ENCODE measurements around the gene FOXO3B. TPM values are rescaled to one million over a fixed set of nuclear protein-coding genes. Genes with fewer than 3 reads are reported as not detected.
A peak's percentile ranks its signal among the peaks of the same experiment; 100 is the strongest.
"Not testable (repeated sequence)": the region's sequence is repeated elsewhere in the genome, so short reads cannot be mapped to it uniquely, and the experiment has no call there.

The FOXO3B gene
- total and polyA plus RNA-seq, 7 experiments from 2014 or later: 2.4 to 9.6 (median 4.5) TPM

- H3K4me3 ChIP-seq (ENCODE audit: low read length); H3K4me3 Mint-ChIP-seq; H3K9me3 ChIP-seq (ENCODE audit: control insufficient read depth in 2 of 3, low read length in 3 of 3); H3K27ac Mint-ChIP-seq; H3K27me3 ChIP-seq (ENCODE audit: control insufficient read depth in 2 of 2, insufficient read depth in 2 of 2, low read length in 2 of 2); H3K27me3 Mint-ChIP-seq; H3K9me3 Mint-ChIP-seq; intact Hi-C loops (cut with micrococcal nuclease); H3K4me1 ChIP-seq (ENCODE audit: control insufficient read depth in 2 of 2, insufficient read depth in 2 of 2, low read length in 2 of 2); H3K4me1 Mint-ChIP-seq; POLR2A ChIA-PET; H3K27ac ChIP-seq (ENCODE audit: low read depth, low read length); H3K36me3 Mint-ChIP-seq; H3K36me3 ChIP-seq (ENCODE audit: control insufficient read depth in 2 of 3, insufficient read depth in 3 of 3, low read length in 3 of 3): not testable (repeated sequence)
- CTCF ChIA-PET: interaction anchor here (0.6 kb wide), 1 partner anchor 86 kb away, joined by 3 read pairs; no protein-coding TSS in a partner anchor
- ATAC-seq (peak; percentile 86), DNase-seq (peak; percentile 28 to 64 (median 51))
Measured at GRCh38 chr17:18712354-18712999, 30.4 kb upstream of the FOXO3B start.

- H3K27me3 ChIP-seq (ENCODE audit: control insufficient read depth in 2 of 2, insufficient read depth in 2 of 2, low read length in 2 of 2); H3K4me3 Mint-ChIP-seq; H3K4me1 Mint-ChIP-seq; H3K27ac Mint-ChIP-seq; ATAC-seq; H3K4me3 ChIP-seq (ENCODE audit: low read length); POLR2A ChIA-PET; H3K27me3 Mint-ChIP-seq; DNase-seq; CTCF ChIA-PET; H3K9me3 Mint-ChIP-seq; H3K36me3 ChIP-seq (ENCODE audit: control insufficient read depth in 2 of 3, insufficient read depth in 3 of 3, low read length in 3 of 3); H3K9me3 ChIP-seq (ENCODE audit: control insufficient read depth in 2 of 3, low read length in 3 of 3); H3K36me3 Mint-ChIP-seq; H3K4me1 ChIP-seq (ENCODE audit: control insufficient read depth in 2 of 2, insufficient read depth in 2 of 2, low read length in 2 of 2); intact Hi-C loops (cut with micrococcal nuclease); H3K27ac ChIP-seq (ENCODE audit: low read depth, low read length): not testable (repeated sequence)
Measured at GRCh38 chr17:18708215-18708614, 26.1 kb upstream of the FOXO3B start.

DNA sequence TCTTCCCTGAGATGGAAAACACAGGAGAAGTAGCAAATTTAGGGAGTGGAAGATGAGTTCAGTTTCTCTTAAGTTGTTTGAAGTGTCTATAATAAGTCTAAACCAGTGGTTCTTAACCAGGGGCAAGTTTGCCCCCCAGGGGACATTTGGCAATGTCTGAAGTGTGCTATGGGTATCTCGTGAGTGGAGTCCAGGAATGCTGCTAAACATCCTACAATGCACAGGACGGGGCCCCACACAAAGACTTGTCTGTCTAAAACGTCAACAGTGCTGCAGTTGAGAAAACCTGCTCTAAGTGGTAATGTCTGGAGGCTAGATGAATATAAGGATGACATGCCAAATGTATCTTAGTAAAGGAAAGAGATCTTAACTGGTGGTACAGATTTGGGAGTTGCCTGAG lies 23.8 kb upstream of the FOXO3B start:
- H3K9me3 Mint-ChIP-seq; CTCF ChIA-PET; POLR2A ChIA-PET; ATAC-seq; H3K4me3 Mint-ChIP-seq; H3K27me3 ChIP-seq (ENCODE audit: control insufficient read depth in 2 of 2, insufficient read depth in 2 of 2, low read length in 2 of 2); H3K9me3 ChIP-seq (ENCODE audit: control insufficient read depth in 2 of 3, low read length in 3 of 3); intact Hi-C loops (cut with micrococcal nuclease); H3K27ac Mint-ChIP-seq; H3K4me1 Mint-ChIP-seq; H3K36me3 Mint-ChIP-seq; H3K27me3 Mint-ChIP-seq; H3K4me1 ChIP-seq (ENCODE audit: control insufficient read depth in 2 of 2, insufficient read depth in 2 of 2, low read length in 2 of 2); H3K27ac ChIP-seq (ENCODE audit: low read depth, low read length); H3K4me3 ChIP-seq (ENCODE audit: low read length); H3K36me3 ChIP-seq (ENCODE audit: control insufficient read depth in 2 of 3, insufficient read depth in 3 of 3, low read length in 3 of 3); DNase-seq: not testable (repeated sequence)

- peak overlapping the region in 8 of 9 donors; percentile 22 to 92 (median 74) for H3K27ac Mint-ChIP-seq
- POLR2A ChIA-PET: interaction anchor here (0.6 kb wide), 1 partner anchor 159 kb away, joined by 3 read pairs; no protein-coding TSS in a partner anchor
- intact Hi-C loops (cut with micrococcal nuclease): loop anchor here in 1 of 2 donors (5.0 kb wide), 1 partner anchor 84 kb away; the partner anchor contains the start of gene TVP23B
- peaks cover 0 to 14% (median 14%) of the 10 kb centered on the region in 7 donors for H3K4me1 Mint-ChIP-seq
- ATAC-seq; CTCF ChIA-PET; H3K4me1 ChIP-seq (ENCODE audit: control insufficient read depth in 2 of 2, insufficient read depth in 2 of 2, low read length in 2 of 2); H3K36me3 ChIP-seq (ENCODE audit: control insufficient read depth in 2 of 3, insufficient read depth in 3 of 3, low read length in 3 of 3); H3K9me3 Mint-ChIP-seq; H3K9me3 ChIP-seq (ENCODE audit: control insufficient read depth in 2 of 3, low read length in 3 of 3); H3K36me3 Mint-ChIP-seq; H3K27me3 ChIP-seq (ENCODE audit: control insufficient read depth in 2 of 2, insufficient read depth in 2 of 2, low read length in 2 of 2); DNase-seq; H3K27me3 Mint-ChIP-seq: not testable (repeated sequence)
- peak overlapping the region; percentile 86 to 94 (median 92) for H3K4me3 Mint-ChIP-seq
- Histone ChIP-seq H3K4me3 (ENCODE audit: low read length) (peak overlapping the region; percentile 71), H3K27ac (ENCODE audit: low read depth, low read length) (peak overlapping the region; percentile 66)
Measured at GRCh38 chr17:18698473-18699103, 16.5 kb upstream of the FOXO3B start.

DNA sequence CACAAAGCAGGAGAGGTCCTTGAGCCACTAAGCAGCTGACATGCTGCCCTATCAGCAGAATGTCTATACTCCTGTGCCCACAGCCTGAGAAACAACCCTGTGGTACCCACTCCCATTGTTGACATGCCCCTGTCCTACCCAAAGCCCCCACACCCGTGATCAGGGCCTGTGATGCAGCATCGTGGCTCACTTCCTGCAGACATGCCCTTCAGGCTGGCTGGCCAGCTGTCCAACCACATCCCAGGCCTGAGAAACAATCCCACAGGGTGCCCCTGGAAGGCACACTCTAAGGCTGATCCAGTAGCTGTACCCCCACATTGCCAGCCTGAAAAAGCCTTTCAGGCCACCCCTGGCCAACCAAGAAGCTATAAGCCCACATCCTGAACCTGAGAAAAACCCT lies 13.0 kb upstream of the FOXO3B start:
- H3K4me1 Mint-ChIP-seq: peaks cover 0 to 14% (median 14%) of the 10 kb centered on the region in 7 donors
- H3K9me3 Mint-ChIP-seq; H3K27ac ChIP-seq (ENCODE audit: low read depth, low read length); CTCF ChIA-PET; H3K4me3 Mint-ChIP-seq; H3K27me3 Mint-ChIP-seq; H3K36me3 Mint-ChIP-seq; H3K9me3 ChIP-seq (ENCODE audit: control insufficient read depth in 2 of 3, low read length in 3 of 3); H3K27ac Mint-ChIP-seq; H3K27me3 ChIP-seq (ENCODE audit: control insufficient read depth in 2 of 2, insufficient read depth in 2 of 2, low read length in 2 of 2); H3K4me1 ChIP-seq (ENCODE audit: control insufficient read depth in 2 of 2, insufficient read depth in 2 of 2, low read length in 2 of 2); ATAC-seq; DNase-seq; POLR2A ChIA-PET; H3K4me3 ChIP-seq (ENCODE audit: low read length); H3K36me3 ChIP-seq (ENCODE audit: control insufficient read depth in 2 of 3, insufficient read depth in 3 of 3, low read length in 3 of 3): not testable (repeated sequence)
- intact Hi-C loops (cut with micrococcal nuclease): loop anchor here in 1 of 2 donors (5.0 kb wide), 1 partner anchor 87 kb away; the partner anchor contains the start of gene TVP23B

GRCh38 chr17:18682668-18683067 lies 554 bp upstream of the FOXO3B start:
- not testable (repeated sequence) for ATAC-seq, H3K27me3 Mint-ChIP-seq, DNase-seq

DNA sequence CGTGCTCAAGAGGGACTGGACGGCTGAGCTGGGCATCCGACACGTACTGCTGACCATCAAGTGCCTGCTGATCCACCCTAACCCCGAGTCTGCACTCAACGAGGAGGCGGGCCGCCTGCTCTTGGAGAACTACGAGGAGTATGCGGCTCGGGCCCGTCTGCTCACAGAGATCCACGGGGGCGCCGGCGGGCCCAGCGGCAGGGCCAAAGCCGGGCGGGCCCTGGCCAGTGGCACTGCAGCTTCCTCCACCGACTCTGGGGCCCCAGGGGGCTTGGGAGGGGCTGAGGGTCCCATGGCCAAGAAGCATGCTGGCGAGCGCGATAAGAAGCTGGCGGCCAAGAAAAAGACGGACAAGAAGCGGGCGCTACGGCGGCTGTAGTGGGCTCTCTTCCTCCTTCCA lies 4.7 kb downstream of the FOXO3B start:
- DNase-seq; H3K4me3 ChIP-seq (ENCODE audit: low read length); intact Hi-C loops (cut with micrococcal nuclease); CTCF ChIA-PET; H3K4me1 ChIP-seq (ENCODE audit: control insufficient read depth in 2 of 2, insufficient read depth in 2 of 2, low read length in 2 of 2); POLR2A ChIA-PET; H3K27me3 Mint-ChIP-seq; H3K36me3 ChIP-seq (ENCODE audit: control insufficient read depth in 2 of 3, insufficient read depth in 3 of 3, low read length in 3 of 3); ATAC-seq; H3K4me3 Mint-ChIP-seq; H3K27ac ChIP-seq (ENCODE audit: low read depth, low read length); H3K9me3 ChIP-seq (ENCODE audit: control insufficient read depth in 2 of 3, low read length in 3 of 3); H3K27me3 ChIP-seq (ENCODE audit: control insufficient read depth in 2 of 2, insufficient read depth in 2 of 2, low read length in 2 of 2): not testable (repeated sequence)
- H3K36me3 Mint-ChIP-seq: peaks cover 0 to 35% (median 24%) of the 10 kb centered on the region in 5 donors
- H3K9me3 Mint-ChIP-seq: peaks cover 0 to 15% (median 2%) of the 10 kb centered on the region in 11 donors
- peaks cover 0 to 19% (median 11%) of the 10 kb centered on the region in 7 donors for H3K4me1 Mint-ChIP-seq
- peak overlapping the region in 2 of 9 donors; percentile 45 to 50 for H3K27ac Mint-ChIP-seq

More at GRCh38 chr17:18682668-18683067, 554 bp upstream of the FOXO3B start:
- Histone ChIP-seq H3K27ac (ENCODE audit: low read depth, low read length) (peak overlapping the region; percentile 65), H3K4me3 (ENCODE audit: low read length) (peak overlapping the region; percentile 60)
- H3K4me1 ChIP-seq (ENCODE audit: control insufficient read depth in 2 of 2, insufficient read depth in 2 of 2, low read length in 2 of 2); CTCF ChIA-PET; H3K9me3 ChIP-seq (ENCODE audit: control insufficient read depth in 2 of 3, low read length in 3 of 3); intact Hi-C loops (cut with micrococcal nuclease); POLR2A ChIA-PET; H3K36me3 ChIP-seq (ENCODE audit: control insufficient read depth in 2 of 3, insufficient read depth in 3 of 3, low read length in 3 of 3); H3K9me3 Mint-ChIP-seq; H3K27me3 ChIP-seq (ENCODE audit: control insufficient read depth in 2 of 2, insufficient read depth in 2 of 2, low read length in 2 of 2): not testable (repeated sequence)
- Mint-ChIP-seq H3K4me1 (peaks cover 2 to 20% (median 16%) of the 10 kb centered on the region in 7 donors), H3K27ac (peak overlapping the region in 5 of 9 donors; percentile 36 to 86 (median 72)), H3K36me3 (peaks cover 0 to 10% (median 7%) of the 10 kb centered on the region in 5 donors), H3K4me3 (peak overlapping the region; percentile 58 to 96 (median 90))
